GM19452 (cell line): Measurements from ENCODE around the gene RRAGC.
"Not testable (repeated sequence)": the region's sequence is repeated elsewhere in the genome, so short reads cannot be mapped to it uniquely, and the experiment has no call there.

Source experiments
- ATAC-seq: cut with Tn5 transposase; IDR thresholded peaks from one replicate; pipeline ENCODE4 v1.9.1; 2021; ENCODE audit not compliant: unreplicated experiment

The RRAGC gene

DNA sequence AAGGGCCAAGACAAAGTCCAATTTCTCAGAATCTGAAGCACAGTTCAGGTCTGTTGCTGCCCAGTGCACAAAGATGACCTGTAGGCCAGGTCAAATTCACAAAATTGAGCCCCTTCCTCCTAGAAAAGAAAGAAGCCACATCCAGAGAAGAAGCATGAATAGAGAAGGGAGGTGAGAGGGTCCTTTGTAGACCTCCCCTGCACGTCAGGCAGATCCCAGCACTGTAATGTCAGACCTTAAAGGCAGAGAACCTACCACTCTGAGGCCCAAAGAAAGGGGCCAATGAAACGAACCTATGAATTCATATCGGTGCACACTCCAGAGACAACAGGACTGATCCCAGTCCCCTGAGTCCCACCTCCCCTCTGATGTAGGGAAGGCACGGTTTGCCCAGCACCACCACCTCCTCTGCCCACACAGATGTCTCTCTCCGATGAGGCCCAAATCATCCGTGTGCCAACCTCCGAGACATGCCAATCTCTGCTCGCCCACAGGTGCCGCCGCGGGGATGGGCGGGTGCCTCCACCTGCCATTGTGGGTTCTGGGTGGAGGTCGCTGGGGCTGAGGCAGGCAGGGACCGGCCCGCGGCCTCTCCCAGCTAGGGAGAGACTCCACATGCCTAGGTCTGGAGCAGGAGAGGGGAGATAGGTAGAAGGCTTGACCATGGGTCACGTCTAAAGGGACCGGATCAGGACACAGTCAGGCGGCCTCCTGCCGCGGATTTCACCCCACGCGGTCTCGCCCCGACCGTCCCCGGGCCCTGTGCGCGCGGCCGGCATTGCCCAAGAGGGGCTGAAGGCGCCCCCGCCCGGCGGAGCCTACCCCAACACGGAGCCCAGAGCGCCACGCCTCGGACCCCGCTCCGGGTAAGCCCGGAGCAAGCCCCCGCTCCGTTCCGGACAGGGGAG is 42.1 kb downstream of the RRAGC start:
- ATAC-seq, result no peak

DNA sequence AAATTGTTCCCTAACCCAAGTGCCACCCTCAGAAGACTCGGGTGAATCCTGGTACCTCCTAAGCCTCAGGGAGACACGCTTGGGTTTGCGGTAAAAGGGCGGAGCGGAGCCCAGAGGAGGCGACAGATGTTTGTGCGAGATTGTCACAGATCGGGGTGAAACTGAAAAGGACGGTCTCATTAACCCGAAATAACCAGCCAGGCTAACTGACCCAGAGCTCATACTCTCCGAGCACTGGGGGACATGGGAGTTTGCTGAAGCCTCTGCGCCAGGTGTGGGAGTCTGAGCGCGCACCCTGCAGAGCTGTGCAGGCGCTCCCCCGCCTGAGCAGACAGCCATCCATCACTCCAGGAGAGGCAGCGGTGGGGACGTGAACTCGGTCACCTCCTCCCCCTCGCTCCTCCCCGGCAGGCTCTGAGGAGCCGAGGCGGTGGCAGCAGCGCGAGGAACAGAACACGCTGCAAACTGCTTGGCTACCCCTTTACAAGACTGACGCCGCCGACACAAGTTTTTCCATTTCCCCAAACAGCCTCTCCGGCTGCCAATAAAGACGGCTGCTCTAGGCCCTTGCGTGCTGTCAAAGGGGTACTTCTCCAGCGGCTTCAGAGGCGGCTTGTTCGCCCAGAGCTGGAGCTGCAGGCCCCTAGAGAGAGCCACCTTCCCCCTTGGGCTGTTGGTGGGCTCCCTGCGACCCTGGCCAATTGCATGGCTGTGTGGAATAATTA is 43.5 kb downstream of the RRAGC start:
- peak; percentile 79 for ATAC-seq

DNA sequence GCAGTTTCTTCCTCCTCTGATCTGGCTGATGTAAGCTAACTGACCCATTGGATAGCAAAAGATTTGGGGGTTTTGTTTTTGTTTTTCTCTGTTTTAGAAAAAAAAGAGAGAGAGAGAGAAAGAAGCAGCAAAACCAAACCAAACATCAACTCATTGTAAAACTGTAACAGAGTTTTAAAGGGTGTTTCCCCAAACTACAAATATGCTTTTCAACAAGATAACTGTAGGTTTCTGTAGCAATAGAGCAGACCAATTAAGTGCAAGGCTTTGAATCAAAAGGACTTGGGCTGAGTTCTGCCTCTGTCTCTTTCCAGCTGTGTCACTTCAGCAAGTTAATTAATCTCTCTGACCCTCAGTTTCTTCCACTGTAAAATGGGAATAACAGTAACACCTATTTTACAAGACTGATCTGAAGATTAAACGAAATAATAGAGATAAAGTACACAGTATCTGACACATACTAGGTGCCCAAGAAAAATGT is 44.5 kb downstream of the RRAGC start:
- no peak for ATAC-seq

DNA sequence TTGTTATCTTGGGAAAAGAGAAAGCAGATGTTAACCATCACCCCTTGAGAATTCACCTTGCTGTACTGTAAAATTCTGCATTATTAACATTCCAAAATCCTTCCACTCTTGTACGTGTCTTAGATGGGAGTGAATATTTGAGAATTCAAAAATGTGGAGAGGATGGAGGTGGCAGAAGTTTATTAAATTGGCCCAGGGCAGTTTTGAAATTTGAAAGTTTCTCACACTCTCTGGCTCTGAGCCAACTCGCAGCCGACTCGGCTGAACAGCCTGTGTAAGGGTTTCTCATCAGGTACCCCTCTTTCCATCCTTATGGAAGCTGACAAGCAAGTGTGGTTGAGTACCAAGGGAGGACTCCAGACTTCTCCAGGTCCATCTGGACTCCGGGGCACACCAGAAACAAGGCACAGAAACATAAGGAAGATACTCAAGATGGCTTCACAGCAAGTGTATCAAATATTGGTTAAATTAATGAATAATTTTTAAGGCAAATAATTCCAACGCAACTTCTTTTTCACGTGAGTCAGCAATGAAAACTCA is 45.1 kb downstream of the RRAGC start:
- no peak for ATAC-seq

DNA sequence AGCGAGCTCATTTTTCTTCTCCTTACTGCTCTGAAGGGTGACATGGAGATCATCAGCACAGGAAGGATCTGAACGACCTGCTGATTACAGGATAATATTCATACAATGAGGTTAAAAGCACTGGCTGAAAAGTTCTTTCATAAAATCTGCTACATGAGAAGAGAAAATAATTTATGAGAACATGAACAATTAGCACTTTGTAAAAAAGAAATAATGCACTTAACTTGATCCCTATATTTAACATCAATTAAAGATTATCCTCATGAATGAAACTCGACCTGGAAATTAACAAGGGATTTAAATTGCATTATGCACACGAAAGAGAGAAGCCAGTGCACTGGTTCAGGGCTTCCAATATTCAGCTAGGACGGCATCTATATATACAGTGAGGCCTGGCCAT is 46.6 kb downstream of the RRAGC start:
- no peak for ATAC-seq

DNA sequence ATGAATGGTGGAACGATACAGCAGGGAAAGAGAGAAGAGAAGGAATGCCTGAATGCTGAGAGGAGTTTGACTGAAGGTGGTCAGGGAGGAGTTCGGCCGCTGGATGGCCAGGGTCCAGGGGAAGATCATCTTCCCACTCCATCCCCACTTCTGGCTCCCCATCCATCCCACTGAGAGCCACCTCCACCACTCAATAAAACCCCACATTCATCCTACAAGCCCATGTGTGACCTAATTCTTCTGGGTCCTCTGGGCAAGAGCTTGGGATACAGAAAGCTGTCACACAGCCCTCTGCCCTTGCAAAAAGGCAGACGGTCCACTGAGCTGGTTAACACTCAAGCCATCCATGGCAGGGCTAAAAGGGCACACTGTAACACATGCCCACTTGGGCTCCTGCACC is 48.1 kb downstream of the RRAGC start:
- ATAC-seq, result not testable (repeated sequence)

DNA sequence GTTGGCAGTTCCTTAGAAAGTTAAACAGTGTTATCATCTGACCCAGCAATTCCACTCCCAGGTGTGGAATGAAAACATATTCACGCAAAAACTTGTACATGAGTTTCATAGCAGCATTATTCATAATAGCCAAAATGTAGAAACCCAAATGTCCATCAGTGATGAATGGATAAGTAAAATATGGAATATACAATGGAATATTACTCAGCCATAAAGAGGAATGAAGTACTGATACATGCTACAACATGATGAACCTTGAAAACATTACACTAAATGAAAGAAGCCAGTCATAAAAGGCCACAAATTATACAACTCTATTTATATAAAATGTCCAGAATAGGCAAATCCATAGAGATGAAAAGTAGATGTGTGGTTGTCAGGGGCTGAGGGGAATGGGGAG is 53.5 kb downstream of the RRAGC start:
- ATAC-seq, result no peak

DNA sequence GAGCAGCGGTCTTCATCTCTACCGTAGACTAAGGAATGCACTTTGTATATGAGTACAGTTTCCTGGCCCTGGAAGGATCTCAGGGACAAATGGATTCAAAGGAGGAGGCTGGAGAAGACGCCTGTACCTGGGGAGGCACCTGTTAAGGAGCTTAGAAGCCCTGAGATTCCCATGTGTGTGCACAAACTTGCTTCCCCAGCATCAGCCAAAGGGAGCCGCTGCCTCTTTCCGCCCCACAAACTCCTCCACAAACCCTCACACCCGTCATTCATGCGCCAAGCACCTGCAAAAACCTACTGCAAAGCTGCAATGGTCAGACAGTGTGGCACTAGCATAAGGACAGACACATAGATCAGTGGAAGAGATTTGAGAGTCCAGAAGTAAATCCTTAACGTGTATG is 54.5 kb downstream of the RRAGC start:
- ATAC-seq, result no peak

DNA sequence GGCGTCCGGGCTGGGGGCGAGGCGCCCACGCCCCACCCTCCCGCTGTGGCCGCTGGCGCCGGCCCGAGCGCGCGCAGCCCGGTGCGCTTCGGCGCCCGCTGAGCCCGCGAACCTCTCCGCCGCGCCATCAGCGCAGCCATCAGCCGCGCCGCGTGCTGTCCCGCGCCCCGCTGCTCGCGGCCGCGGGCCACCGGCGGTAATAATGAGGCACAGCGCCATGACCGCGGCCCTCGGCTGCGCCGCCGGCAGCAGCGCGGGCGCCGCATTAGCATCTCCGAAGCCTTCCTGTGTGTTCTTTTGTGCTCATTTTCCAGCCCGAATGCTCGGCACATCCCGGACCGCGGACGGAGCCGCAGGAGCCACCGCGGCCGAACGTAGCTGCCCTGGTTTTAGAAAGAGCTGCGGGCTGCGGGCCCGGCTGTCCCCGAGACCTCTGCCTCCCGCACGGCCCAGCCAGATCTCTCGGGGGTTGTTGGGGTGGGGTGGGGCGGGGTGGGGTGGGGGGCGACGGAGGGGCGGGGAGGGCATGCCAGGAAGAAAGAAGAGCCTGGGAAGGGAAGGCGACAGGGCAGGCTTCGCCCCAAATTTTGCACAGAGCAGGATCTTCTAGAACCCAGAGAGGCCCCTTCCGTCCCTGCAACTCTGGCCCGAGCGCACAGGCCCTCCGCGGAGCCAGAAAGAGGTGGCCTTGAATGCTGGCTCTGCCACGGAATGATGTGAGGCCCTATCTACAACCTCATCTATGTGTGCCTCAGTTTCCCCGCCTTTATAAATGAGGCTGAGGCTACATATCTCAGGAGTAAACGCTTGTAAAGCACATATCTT is 55.3 kb downstream of the RRAGC start:
- no peak for ATAC-seq

DNA sequence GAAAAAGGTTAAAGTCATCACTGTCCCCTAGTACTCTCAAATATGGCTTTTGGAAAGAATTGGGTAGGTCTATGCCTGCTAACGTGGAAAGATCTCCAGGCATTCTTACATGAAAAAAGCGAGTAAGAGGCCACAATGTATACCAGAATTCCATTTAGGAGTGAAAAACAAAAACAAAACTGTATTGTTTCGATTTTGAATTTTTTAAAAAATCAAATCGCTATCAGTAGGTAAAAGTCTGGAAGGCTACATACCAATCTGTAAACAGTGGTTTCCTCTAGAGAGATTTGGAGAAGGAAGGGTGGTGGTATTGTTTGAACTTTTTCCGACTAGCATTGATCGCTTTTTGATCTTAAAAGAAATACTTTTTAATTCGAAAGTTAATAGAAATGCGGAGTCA is 55.9 kb downstream of the RRAGC start:
- ATAC-seq, result no peak

DNA sequence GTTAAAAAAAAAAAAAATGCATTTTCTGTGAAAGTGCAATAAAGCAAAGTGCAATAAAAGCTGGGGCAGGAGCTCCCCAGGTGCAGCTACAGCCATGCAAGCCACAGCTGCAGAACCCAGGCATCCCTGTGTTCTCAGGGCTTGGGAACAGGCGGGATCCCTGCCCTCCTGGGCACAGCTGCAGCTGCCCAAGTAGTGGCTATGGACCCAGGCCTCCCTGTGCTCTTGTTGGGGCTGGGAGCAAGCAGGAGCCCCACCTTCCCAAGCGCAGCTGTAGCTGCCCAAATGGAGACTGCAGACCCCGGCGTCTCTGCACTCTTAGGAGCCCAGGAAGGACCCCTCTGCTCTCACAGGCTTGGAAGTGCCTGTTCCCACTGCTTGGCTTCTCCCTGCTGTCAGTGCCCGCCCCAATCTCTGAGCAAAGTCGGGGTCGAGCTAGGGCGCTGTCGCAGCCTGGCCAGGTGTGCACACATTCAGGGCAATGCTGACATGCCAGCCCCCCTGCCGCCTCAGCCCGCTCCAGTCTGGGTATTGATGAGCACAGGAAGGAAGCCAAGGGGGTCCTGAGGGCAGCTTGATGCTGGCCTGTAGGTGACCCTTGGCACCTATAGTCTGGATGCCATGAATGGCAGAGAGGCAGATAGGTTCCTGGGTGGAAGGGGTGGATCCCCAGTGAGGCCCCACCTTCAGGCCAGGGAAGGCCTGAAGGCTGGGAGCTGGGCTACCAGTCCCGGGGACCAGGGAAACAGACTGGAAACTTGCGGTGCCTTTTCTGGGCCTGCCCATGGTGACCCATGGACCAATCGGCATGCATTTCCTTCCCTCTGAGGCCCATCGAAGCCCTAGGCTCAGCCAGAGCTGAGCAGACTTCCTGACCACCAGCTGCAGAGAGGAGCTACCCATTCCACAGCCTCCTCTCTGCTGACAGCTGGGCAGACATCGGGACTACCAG is 58.6 kb downstream of the RRAGC start:
- ATAC-seq, result no peak

DNA sequence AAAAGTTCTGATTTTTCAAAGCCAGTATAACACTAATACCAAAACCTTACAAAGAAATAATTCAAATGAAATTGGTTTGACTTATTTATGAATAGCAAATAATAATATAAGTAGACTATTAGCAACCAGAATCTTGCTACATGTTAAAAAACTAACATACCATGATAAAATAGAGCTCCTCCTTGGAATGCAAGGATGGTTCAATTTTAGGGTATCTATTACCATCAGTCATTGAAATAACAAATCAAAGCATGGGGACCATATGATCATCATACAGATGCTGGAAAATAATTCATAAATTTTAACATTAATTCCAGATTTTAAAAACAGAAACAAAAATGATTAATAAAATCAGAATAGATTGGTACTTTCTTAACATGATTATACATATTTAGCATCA is 66.3 kb downstream of the RRAGC start:
- ATAC-seq, result no peak

DNA sequence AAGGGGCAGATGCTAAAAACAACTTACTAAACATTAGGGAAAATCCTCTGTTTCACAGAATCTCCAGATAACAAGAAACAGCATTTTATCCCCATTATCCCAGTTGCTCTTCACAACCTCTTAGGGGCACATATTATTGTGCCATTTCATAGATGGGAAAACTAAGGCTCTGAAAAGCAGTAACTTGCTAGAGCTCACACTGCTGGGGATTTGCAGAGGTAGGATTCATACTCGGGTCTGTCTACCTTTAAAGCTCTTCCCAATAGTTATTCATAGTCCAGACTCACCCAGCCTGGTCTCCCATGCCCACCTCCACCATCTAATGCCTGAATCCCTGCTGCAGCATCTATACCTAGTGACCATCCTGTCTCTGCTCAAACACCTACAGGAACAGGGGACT is 67.7 kb downstream of the RRAGC start:
- no peak for ATAC-seq

DNA sequence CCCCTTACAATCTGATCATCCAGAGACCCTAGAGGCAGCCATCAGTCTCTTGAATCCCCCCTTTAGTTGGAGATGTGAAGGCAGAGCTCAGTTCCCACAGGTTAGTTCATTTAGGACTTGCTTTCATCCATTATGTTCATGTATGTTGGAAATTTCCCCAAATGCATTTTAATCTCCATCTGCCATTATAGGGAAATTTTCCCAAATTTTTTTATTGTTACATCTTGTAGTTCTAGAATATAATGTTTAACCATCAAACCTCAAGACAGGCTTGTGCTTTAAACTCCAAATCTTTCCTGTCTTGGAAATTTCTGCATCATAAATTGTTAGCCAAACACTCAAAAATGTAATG is 68.4 kb downstream of the RRAGC start:
- no peak for ATAC-seq

DNA sequence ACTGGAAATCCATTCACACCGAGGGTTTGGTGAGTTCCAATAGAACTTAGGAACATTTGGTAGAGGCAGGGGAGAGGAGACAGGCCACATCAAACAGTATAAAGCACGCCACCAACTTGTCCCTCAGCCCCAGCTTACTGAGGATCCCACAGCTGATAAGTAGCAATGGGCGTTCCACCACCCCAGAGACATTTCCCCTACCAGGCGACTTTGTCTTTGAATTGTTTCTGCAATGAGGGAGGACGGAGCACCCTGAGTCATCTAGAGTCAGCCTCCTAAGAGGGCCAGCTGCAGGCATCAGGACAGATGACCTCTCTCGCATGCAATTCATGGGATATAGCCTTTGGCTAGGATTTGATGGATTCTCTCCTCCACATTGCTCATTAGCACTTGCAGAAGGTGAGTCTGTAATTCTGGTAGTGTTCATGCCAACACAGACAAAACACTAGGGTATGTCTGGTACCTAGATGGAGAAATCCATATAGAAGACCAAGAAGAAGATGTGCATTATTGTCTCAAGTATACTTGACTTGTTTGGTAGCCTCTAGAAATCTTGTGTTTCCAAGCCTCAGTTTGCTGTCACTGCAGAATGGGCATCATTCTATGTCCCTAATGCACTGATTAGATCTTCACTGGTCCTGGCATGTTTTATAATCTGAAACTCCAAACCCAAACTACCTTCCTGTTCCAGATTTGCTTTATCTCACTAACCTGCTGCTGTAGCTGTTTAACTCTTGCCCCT is 69.0 kb downstream of the RRAGC start:
- ATAC-seq, result no peak

DNA sequence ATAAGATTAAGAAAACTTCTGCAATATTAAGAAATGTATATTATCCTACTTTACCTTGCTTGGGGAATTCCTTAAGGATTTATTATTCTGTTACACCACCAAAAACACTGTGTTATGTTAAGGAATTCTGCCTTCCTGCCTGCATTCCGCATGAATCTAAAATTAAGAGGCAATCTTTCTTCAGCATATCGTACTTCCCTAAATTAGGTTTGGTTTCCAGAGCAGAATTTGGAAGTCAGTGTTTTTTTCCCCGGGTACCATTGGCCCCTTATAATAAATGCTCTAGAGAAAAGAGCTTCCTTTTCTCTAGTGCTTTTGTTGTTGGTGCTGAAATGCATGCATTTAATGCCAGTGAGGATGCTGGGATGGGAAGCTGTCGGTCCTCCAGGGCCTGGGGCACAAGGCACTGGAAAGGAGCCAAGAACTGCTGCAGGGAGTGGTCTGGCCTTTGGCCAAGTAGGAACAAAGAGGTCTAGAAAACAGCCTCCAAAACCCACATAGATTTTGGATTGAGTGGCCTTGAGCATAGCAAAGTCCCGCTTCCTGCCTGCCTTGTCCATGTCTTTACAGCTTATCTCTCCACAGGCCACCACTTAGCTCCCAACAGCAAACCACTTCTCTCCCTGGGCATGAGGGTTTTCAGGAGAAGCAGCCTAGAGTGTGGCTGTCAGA is 69.9 kb downstream of the RRAGC start:
- no peak for ATAC-seq

DNA sequence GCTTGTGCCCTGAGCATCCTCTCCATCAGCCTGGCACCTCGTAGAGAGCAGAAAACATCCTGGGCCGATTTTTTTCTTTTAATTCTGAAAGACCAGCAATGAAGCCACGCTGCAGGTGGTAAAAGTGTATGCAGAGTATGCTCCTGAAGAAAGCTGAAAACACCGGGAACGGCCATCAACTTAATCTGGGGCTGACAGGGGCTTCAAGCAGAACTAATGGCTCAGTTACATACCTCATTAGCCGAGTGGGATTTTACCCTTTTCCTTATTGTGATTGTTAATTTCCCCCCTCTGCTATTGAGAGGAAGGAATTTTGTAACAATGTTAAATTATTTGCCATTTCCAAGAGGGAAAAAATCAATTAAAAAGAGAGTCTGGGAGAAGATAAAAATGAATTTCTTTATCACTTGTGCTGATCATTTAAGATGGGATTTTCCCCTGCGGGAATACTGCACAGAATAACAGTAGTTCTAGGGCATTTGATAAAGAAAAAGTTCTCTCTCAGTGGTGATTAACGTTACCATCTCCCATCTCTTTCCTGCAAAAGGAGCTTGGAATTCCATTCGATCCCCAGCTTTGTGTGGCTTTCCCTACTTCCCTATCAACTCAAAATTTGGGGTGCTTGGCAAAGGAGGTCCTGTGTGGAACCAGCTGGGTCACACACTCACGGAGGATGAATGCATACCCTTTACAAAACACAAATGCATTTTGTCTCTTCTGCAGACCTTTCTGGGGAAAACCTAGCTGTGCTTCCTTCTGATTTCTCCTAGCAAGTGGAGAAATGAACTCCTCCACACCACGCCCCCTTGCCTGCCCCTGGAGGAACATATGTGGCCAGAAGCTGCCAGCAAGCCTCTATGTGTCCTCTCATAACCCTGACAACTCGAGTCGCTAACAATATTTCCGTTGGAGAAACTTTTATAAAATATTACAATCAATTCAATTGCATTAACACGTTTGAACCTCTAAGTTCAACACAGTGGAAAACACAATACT is 70.9 kb downstream of the RRAGC start:
- no peak for ATAC-seq
